ENCODE measurements around the gene KDM4B. TPM values are rescaled to one million over a fixed set of nuclear protein-coding genes. Genes with fewer than 3 reads are reported as not detected.

The KDM4B gene
- total RNA-seq, 4 donors from 2014 or later, result 29.2 to 43.8 (median 38.7) TPM

GRCh38 chr19:4981681-4981958 lies 12.7 kb downstream of the KDM4B start:
- no peak for ATAC-seq
- Histone ChIP-seq H3K9me3 (no peaks in the 10 kb centered on the region), H3K27ac (peak overlapping the region in 1 of 4 donors; percentile 19), H3K4me1 (peaks cover 6 to 97% (median 36%) of the 10 kb centered on the region in 3 donors), H3K4me3 (no peak overlapping the region), H3K27me3 (no peaks in the 10 kb centered on the region), H3K36me3 (peaks cover 0 to 12% of the 10 kb centered on the region in 2 donors)
- no peak for TF ChIP-seq EP300 (IDR thresholded peaks at IDR 0.05)
- TF ChIP-seq POLR2A (IDR thresholded peaks at IDR 0.05), result no peak
- no CpG with 5 or more reads among the region's 3 CpGs for WGBS, 2 donors (ENCODE audit: low coverage in 1 of 2)

GRCh38 chr19:4983346-4984105 lies 14.6 kb downstream of the KDM4B start:
- H3K9me3 ChIP-seq, result no peaks in the 10 kb centered on the region
- no peak for TF ChIP-seq POLR2A (IDR thresholded peaks at IDR 0.05)
- no peak for TF ChIP-seq POLR2AphosphoS5 (IDR thresholded peaks at IDR 0.05)
- no peak for TF ChIP-seq EP300 (IDR thresholded peaks at IDR 0.05)
- no peak for TF ChIP-seq CTCF (IDR thresholded peaks at IDR 0.05)
- H3K36me3 ChIP-seq, result peaks cover 0 to 12% of the 10 kb centered on the region in 2 donors
- peak overlapping the region in 1 of 4 donors; percentile 1 for H3K27ac ChIP-seq
- no peaks in the 10 kb centered on the region for H3K27me3 ChIP-seq
- H3K4me3 ChIP-seq, result no peak overlapping the region
- ATAC-seq, result no peak
- WGBS, 2 donors (ENCODE audit: low coverage in 1 of 2), result no CpG with 5 or more reads among the region's 23 CpGs
- peaks cover 0 to 97% (median 40%) of the 10 kb centered on the region in 3 donors for H3K4me1 ChIP-seq

GRCh38 chr19:4984106-4984380 lies 15.1 kb downstream of the KDM4B start:
- WGBS, 2 donors (ENCODE audit: low coverage in 1 of 2), result 71 to 72% methylated on average over 3 of the region's 7 CpGs
- H3K4me1 ChIP-seq, result peaks cover 0 to 97% (median 41%) of the 10 kb centered on the region in 3 donors
- peaks cover 0 to 12% of the 10 kb centered on the region in 2 donors for H3K36me3 ChIP-seq
- H3K9me3 ChIP-seq, result no peaks in the 10 kb centered on the region
- H3K4me3 ChIP-seq, result no peak overlapping the region
- no peaks in the 10 kb centered on the region for H3K27me3 ChIP-seq
- no peak overlapping the region for H3K27ac ChIP-seq
- ATAC-seq, result no peak
- no peak for TF ChIP-seq EP300 (IDR thresholded peaks at IDR 0.05)
- no peak for TF ChIP-seq CTCF (IDR thresholded peaks at IDR 0.05)
- no peak for TF ChIP-seq POLR2A (IDR thresholded peaks at IDR 0.05)
- TF ChIP-seq POLR2AphosphoS5 (IDR thresholded peaks at IDR 0.05), result no peak

- Histone ChIP-seq H3K4me3 (no peak overlapping the region), H3K36me3 (peaks cover 0 to 12% of the 10 kb centered on the region in 2 donors), H3K4me1 (peaks cover 0 to 97% (median 41%) of the 10 kb centered on the region in 3 donors), H3K27ac (peak overlapping the region in 1 of 4 donors; percentile 2), H3K9me3 (no peaks in the 10 kb centered on the region), H3K27me3 (no peaks in the 10 kb centered on the region)
- ATAC-seq, result no peak
- WGBS, 2 donors (ENCODE audit: low coverage in 1 of 2), result 55 to 61% methylated on average over 5 to 6 of the region's 18 CpGs
- TF ChIP-seq EP300 (IDR thresholded peaks at IDR 0.05) (no peak), POLR2A (IDR thresholded peaks at IDR 0.05) (no peak), CTCF (IDR thresholded peaks at IDR 0.05) (no peak), POLR2AphosphoS5 (IDR thresholded peaks at IDR 0.05) (no peak)
These were observed 15.6 kb downstream of the KDM4B start for GRCh38 chr19:4984438-4984990.

GRCh38 chr19:4985551-4985991 lies 16.7 kb downstream of the KDM4B start:
- Histone ChIP-seq H3K27ac (peak overlapping the region in 2 of 4 donors; percentile 14 to 18), H3K4me1 (peaks cover 0 to 89% (median 41%) of the 10 kb centered on the region in 3 donors), H3K9me3 (no peaks in the 10 kb centered on the region), H3K36me3 (peaks cover 0 to 12% of the 10 kb centered on the region in 2 donors), H3K4me3 (no peak overlapping the region), H3K27me3 (no peaks in the 10 kb centered on the region)
- no peak for TF ChIP-seq POLR2AphosphoS5 (IDR thresholded peaks at IDR 0.05)
- 73 to 86% methylated on average over 8 to 11 of the region's 22 CpGs for whole genome bisulfite sequencing, 2 donors (ENCODE audit: low coverage in 1 of 2)
- no peak for ATAC-seq

- peaks cover 0 to 84% (median 41%) of the 10 kb centered on the region in 3 donors for H3K4me1 ChIP-seq
- peaks cover 0 to 12% of the 10 kb centered on the region in 2 donors for H3K36me3 ChIP-seq
- TF ChIP-seq POLR2A (IDR thresholded peaks at IDR 0.05), result no peak
- TF ChIP-seq CTCF (IDR thresholded peaks at IDR 0.05), result no peak
- TF ChIP-seq POLR2AphosphoS5 (IDR thresholded peaks at IDR 0.05), result no peak
- no CpG with 5 or more reads among the region's 19 CpGs for WGBS, 2 donors (ENCODE audit: low coverage in 1 of 2)
- no peaks in the 10 kb centered on the region for H3K9me3 ChIP-seq
- no peak overlapping the region for H3K4me3 ChIP-seq
- peak overlapping the region in 2 of 4 donors; percentile 14 to 18 for H3K27ac ChIP-seq
- no peaks in the 10 kb centered on the region for H3K27me3 ChIP-seq
- no peak for ATAC-seq
These were observed 17.1 kb downstream of the KDM4B start for GRCh38 chr19:4986056-4986455.

All from gastroesophageal sphincter (tissue), 4 donors.